Sigmoid colon (tissue), 7 donors: ENCODE measurements around the gene SCG2. TPM values are rescaled to one million over a fixed set of nuclear protein-coding genes. Genes with fewer than 3 reads are reported as not detected.

Experiments used
- DNase-seq: peaks from one replicate; pipeline ENCODE4 v3.0.0-alpha.2; 2019
- H3K27ac ChIP-seq, 4 donors: fragments of 200-600 bp; sonication (generic); one replicate each; pipeline ENCODE4 v1.5.1; 2016 to 2019; ENCODE audit warnings: mild to moderate bottlenecking in 1 of 4
- H3K27me3 ChIP-seq, 3 donors: fragments of 200-600 bp; sonication (generic); one replicate each; pipeline ENCODE4 v1.5.1; 2019; ENCODE audit warnings: mild to moderate bottlenecking in 1 of 3
- H3K36me3 ChIP-seq, 4 donors: fragments of 200-600 bp; sonication (generic); one replicate each; pipeline ENCODE4 v1.5.1; 2016 to 2019
- H3K4me1 ChIP-seq, 4 donors: fragments of 200-600 bp; sonication (generic); one replicate each; pipeline ENCODE4 v1.5.1; 2017 to 2019
- H3K4me3 ChIP-seq, 4 donors: fragments of 200-600 bp; sonication (generic); one replicate each; pipeline ENCODE4 v1.5.1; 2017 to 2019; ENCODE audit warnings: mild to moderate bottlenecking in 2 of 4, moderate library complexity in 1 of 4
- H3K9me3 ChIP-seq, 4 donors: fragments of 200-600 bp in 3 of 4; sonication (generic) in 3 of 4; one replicate each; pipeline versions ENCODE4 v1.5.1 to v1.6.1; 2013 to 2019
- CTCF ChIP-seq, 4 experiments: fragments of 450-650 bp in 3 of 4; fragments of 200-600 bp in 1 of 4; IDR thresholded peaks; one replicate each; pipeline ENCODE4 v1.5.1; 2016 to 2019; ENCODE audit warnings: antibody characterized with exemption in 4 of 4, mild to moderate bottlenecking in 3 of 4, moderate library complexity in 2 of 4
- EP300 ChIP-seq, 4 donors: sonication (generic); formaldehyde crosslinking; IDR thresholded peaks; one replicate each; pipeline ENCODE4 v1.6.1; 2017; ENCODE audit warnings: antibody characterized with exemption in 4 of 4
- POLR2A ChIP-seq, 2 donors: fragments of 450-650 bp; IDR thresholded peaks; one replicate each; pipeline ENCODE4 v1.6.1; 2016; ENCODE audit warnings: antibody characterized with exemption in 2 of 2, mild to moderate bottlenecking in 2 of 2, moderate library complexity in 2 of 2
- POLR2AphosphoS5 ChIP-seq, 4 donors: sonication (generic); formaldehyde crosslinking; IDR thresholded peaks; one replicate each; pipeline ENCODE4 v1.6.1; 2017; ENCODE audit warnings: antibody characterized with exemption in 4 of 4
- WGBS, 2 donors: extraction: QIAGEN DNeasy Blood & Tissue Kit; methylation state at CpG; one replicate each; pipeline ENCODE4 v1.1.7; 2013; 5-methylcytosine and 5-hydroxymethylcytosine counted together
- intact Hi-C: fragments of 100-400 bp; cut with DNase I; formaldehyde crosslinking; loops from one replicate; pipeline ENCODE4 v1.15.1; 2023
- polyA plus RNA-seq, 3 donors: library from polyadenylated mRNA; stranded (reverse); fragments of 200-250 nt; gene quantifications; one replicate each; pipeline ENCODE4 v1.2.3, GENCODE V29; 2013
- total RNA-seq, 4 donors: library from RNA; depleted of rRNA; stranded (reverse); fragments of >200 nt; gene quantifications; one replicate each; pipeline ENCODE4 v1.1.0, GENCODE V29; 2016
- donor health status: healthy with polysubstance abuse.
- donor health status: Bipolar disorder and iron deficiency.
- donor health status: healthy.

Gene SCG2
- total and polyA plus RNA-seq, 7 donors = 1.8 to 16.8 (median 9.7) TPM; not detected in 1

DNA sequence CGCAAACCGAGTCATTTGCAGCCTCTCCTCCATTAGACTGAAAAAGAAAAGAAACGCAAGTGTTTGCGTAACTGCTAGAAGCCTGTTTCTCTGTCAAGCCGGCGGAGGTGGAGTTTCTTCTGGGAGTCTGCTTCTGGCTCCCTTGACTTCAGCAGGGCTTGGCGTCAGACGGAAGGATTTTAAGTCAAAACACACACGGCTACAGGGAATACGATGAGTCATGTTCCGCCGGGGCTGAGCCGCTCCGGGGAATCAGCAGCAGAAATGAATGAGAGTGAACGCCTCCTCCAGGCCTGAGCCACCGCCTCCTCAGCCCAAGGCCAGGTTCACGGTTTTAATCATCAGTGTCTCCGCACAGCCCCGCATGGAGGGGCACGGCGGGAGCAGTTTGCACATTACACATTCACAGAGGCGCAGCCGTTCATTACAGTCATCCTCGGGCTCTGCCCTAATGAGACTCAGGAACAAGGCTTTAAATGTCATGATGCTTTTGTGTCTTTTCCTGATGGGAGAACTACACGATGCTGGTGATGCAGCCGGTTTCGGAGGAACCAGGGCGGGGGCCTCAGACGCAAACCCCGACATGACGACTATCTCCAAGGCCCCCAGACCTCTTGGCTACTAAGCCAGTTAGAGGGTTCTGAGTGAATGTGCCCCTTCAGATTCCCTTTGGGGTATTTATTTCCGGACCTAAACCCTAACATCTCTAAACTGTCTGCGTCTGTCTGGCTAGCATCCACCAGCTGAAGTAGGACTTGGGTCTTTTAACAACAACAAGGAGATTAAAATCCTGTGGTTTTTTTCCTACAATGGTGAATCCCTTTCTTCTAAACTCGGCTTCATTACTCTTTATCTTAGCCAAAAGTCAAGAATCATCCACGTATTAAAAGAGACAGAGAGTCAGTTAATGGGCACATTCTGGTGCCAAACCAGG is 11.1 kb upstream of the SCG2 start:
- WGBS, 2 donors = 10 to 14% methylated on average over 35 of the region's 35 CpGs
- peak; percentile 95 for DNase-seq
- Histone ChIP-seq H3K36me3 (no peaks in the 10 kb centered on the region), H3K4me1 (peaks cover 0 to 15% (median 9%) of the 10 kb centered on the region in 4 donors), H3K4me3 (peak overlapping the region; percentile 16 to 39 (median 25)), H3K27me3 (no peaks in the 10 kb centered on the region), H3K9me3 (no peaks in the 10 kb centered on the region), H3K27ac (peak overlapping the region; percentile 65 to 84 (median 78))
- TF ChIP-seq EP300 (IDR thresholded peaks at IDR 0.05) (no peak), POLR2AphosphoS5 (IDR thresholded peaks at IDR 0.05) (peak in 3 of 4 donors; percentile 40 to 77 (median 45))
- intact Hi-C loops = loop anchor here (2.0 to 5.0 kb wide), 3 partner anchors 250 to 621 kb away; no protein-coding TSS in a partner anchor

DNA sequence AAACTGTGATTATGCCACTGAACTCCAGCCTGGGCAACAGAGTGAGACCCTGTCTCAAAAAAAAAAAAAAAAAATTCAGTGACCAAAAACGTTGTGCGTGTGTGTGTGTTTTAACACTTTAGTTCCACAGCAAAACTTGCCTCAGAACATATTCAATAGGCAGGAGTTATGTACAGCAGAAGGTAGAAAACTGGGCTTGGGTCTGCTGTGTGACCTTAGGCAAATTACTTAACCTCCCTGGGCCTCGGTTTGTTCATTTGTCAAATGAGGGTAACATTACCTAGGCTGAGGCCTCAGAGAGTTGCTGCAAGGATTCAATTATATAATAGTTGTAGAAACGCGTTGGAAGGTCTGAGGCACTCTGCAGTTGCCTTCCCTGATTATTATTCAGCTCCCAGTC is 10.3 kb upstream of the SCG2 start:
- no peaks in the 10 kb centered on the region for H3K36me3 ChIP-seq
- peak overlapping the region; percentile 65 to 84 (median 78) for H3K27ac ChIP-seq
- TF ChIP-seq POLR2A (IDR thresholded peaks at IDR 0.05) = no peak
- no peak for TF ChIP-seq POLR2AphosphoS5 (IDR thresholded peaks at IDR 0.05)
- no peak for TF ChIP-seq CTCF (IDR thresholded peaks at IDR 0.05)
- TF ChIP-seq EP300 (IDR thresholded peaks at IDR 0.05) = no peak
- 61 to 72% methylated on average over 5 of the region's 5 CpGs for WGBS, 2 donors
- peak overlapping the region; percentile 16 to 39 (median 25) for H3K4me3 ChIP-seq
- no peak for DNase-seq
- no peaks in the 10 kb centered on the region for H3K27me3 ChIP-seq
- no peaks in the 10 kb centered on the region for H3K9me3 ChIP-seq
- intact Hi-C loops = loop anchor here (2.0 to 5.0 kb wide), 3 partner anchors 250 to 620 kb away; no protein-coding TSS in a partner anchor
- H3K4me1 ChIP-seq = peaks cover 0 to 15% (median 9%) of the 10 kb centered on the region in 4 donors

DNA sequence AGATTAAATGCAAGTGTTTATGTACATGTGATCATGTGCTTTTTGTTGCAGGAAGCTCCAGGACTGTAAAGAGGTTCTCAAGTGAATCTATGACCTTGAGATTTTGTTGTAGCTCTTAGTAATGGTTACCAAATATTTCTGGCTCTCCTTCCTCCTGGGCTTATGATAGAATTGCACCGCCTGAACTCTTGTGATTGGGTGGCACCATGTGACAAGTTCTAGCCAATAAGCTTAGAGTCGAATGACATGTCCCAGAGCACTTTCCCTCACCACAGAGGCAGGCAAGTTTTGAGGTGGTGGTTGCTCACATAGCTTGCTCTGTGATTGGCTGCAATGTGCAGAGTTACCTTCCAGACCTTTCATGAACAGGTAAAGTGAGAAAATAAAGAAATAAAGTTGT is 8.9 kb upstream of the SCG2 start:
- intact Hi-C loops = loop anchor here (5.0 kb wide), 2 partner anchors 504 to 619 kb away; no protein-coding TSS in a partner anchor
- H3K36me3 ChIP-seq = no peaks in the 10 kb centered on the region

DNA sequence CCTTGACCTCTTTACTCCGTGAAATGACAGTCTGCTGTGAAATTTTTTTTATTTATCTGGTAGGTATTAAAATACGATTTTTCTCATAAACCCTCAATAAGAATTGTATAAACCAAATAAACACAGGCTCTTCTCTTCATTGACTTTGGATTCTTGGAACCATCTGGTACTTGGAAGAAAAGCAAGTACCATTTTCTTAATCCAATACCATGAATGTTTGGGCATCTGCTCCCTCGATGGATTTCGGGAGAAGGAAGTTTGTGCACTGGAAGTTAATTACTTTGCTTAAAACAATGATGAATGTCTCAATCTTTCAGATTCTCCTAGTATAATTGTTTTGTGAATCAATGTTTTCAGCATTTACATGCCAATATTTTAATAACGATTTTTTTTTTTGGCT is 5.3 kb upstream of the SCG2 start:
- Histone ChIP-seq H3K4me3 (no peak overlapping the region), H3K27me3 (no peaks in the 10 kb centered on the region), H3K4me1 (peaks cover 0 to 3% (median 2%) of the 10 kb centered on the region in 4 donors), H3K36me3 (no peaks in the 10 kb centered on the region), H3K9me3 (no peaks in the 10 kb centered on the region), H3K27ac (no peak overlapping the region)
- DNase-seq = no peak
- TF ChIP-seq CTCF (IDR thresholded peaks at IDR 0.05) (no peak), POLR2A (IDR thresholded peaks at IDR 0.05) (no peak), POLR2AphosphoS5 (IDR thresholded peaks at IDR 0.05) (no peak), EP300 (IDR thresholded peaks at IDR 0.05) (no peak)
- intact Hi-C loops = no loop called here
- WGBS, 2 donors = 70 to 77% methylated on average over 5 of the region's 5 CpGs

More for the DNA sequence above, 8.9 kb upstream of the SCG2 start:
- H3K4me1 ChIP-seq = peaks cover 0 to 15% (median 9%) of the 10 kb centered on the region in 4 donors
- DNase-seq = no peak
- WGBS, 2 donors = 83 to 93% methylated on average over 2 of the region's 2 CpGs
- no peak overlapping the region for H3K27ac ChIP-seq
- H3K4me3 ChIP-seq = no peak overlapping the region
- TF ChIP-seq CTCF (IDR thresholded peaks at IDR 0.05) (no peak), POLR2A (IDR thresholded peaks at IDR 0.05) (no peak), POLR2AphosphoS5 (IDR thresholded peaks at IDR 0.05) (no peak)
- H3K9me3 ChIP-seq = no peaks in the 10 kb centered on the region
- no peaks in the 10 kb centered on the region for H3K27me3 ChIP-seq

- no peaks in the 10 kb centered on the region for H3K36me3 ChIP-seq
- H3K4me1 ChIP-seq = peaks cover 0 to 2% (median 0%) of the 10 kb centered on the region in 4 donors
- no peak for DNase-seq
- WGBS, 2 donors = 35 to 45% methylated on average over 1 of the region's 1 CpG
- no peak overlapping the region for H3K4me3 ChIP-seq
- TF ChIP-seq CTCF (IDR thresholded peaks at IDR 0.05) = no peak
- no peak for TF ChIP-seq POLR2A (IDR thresholded peaks at IDR 0.05)
- no peak for TF ChIP-seq POLR2AphosphoS5 (IDR thresholded peaks at IDR 0.05)
- no peak for TF ChIP-seq EP300 (IDR thresholded peaks at IDR 0.05)
- H3K9me3 ChIP-seq = no peaks in the 10 kb centered on the region
- no peak overlapping the region for H3K27ac ChIP-seq
- no peaks in the 10 kb centered on the region for H3K27me3 ChIP-seq
- intact Hi-C loops = no loop called here
Observed at GRCh38 chr2:223606946-223607345, 4.8 kb upstream of the SCG2 start.
